Esophagus muscularis mucosa (tissue), 3 donors: ENCODE measurements around the gene TXNL4A.

ENCODE experiments used
- CTCF ChIP-seq, 3 experiments: fragments of 200-600 bp in 2 of 3; fragments of 450-650 bp in 1 of 3; sonication (generic) in 2 of 3; IDR thresholded peaks; one replicate each; pipeline ENCODE4 v1.5.1; 2017 to 2019; ENCODE audit warnings: antibody characterized with exemption in 3 of 3, mild to moderate bottlenecking in 2 of 3, moderate library complexity in 1 of 3
- POLR2A ChIP-seq: fragments of 450-650 bp; IDR thresholded peaks from one replicate; pipeline ENCODE4 v1.6.1; 2017; ENCODE audit warnings: antibody characterized with exemption, moderate library complexity, mild to moderate bottlenecking, low read depth

GRCh38 chr18:80000877-80001276 lies 12.5 kb upstream of the TXNL4A start:
- TF ChIP-seq CTCF (IDR thresholded peaks at IDR 0.05), result no peak
- TF ChIP-seq POLR2A, result no peak
